H1 (cell line): ENCODE data around the gene FANCF. TPM values are rescaled to one million over a fixed set of nuclear protein-coding genes. Genes with fewer than 3 reads are reported as not detected.

Experiments used
- CTCF ChIA-PET: fragments of 300-600 bp; sonication (Branson Sonifier 250); formaldehyde crosslinking; loops from one replicate; lab custom pipeline; 2021; ENCODE audit not compliant: partially characterized antibody; lab: Charles Lee
- POLR2A ChIA-PET: fragments of 300-600 bp; sonication (Branson Sonifier 250); formaldehyde crosslinking; loops from one replicate; lab custom pipeline; 2021; ENCODE audit warnings: inconsistent platforms; ENCODE audit not compliant: partially characterized antibody; lab: Charles Lee
- DNase-seq, 2 experiments: peaks; one replicate each; pipeline versions ENCODE4 v3.0.0 to v3.0.0-alpha.2; 2010 to 2022; ENCODE audit warnings: low spot score in 2 of 2, low read depth in 1 of 2, mixed read lengths in 1 of 2
- FAIRE-seq: peaks from 2 replicates; lab custom pipeline; 2011; peaks lifted over from hg19 to GRCh38; lab: Jason Lieb, UNC
- H2AFZ ChIP-seq: 2 replicates; pipeline ENCODE4 v1.8.1; 2012; ENCODE audit warnings: low read length, inconsistent platforms
- H2AK5ac ChIP-seq: 2 replicates; pipeline ENCODE4 v1.6.1; 2013; ENCODE audit warnings: low read depth, low read length
- H2BK120ac ChIP-seq: replicated peaks from 2 replicates; pipeline ENCODE3; 2013; ENCODE audit warnings: low read depth, low read length, inconsistent platforms
- H2BK12ac ChIP-seq: 2 replicates; pipeline ENCODE4 v1.6.1; 2013; ENCODE audit warnings: low read depth, low read length
- H2BK15ac ChIP-seq: 2 replicates; pipeline ENCODE4 v1.6.1; 2013; ENCODE audit warnings: low read length
- H2BK20ac ChIP-seq: 2 replicates; pipeline ENCODE4 v1.6.1; 2013; ENCODE audit warnings: low read length
- H2BK5ac ChIP-seq: 2 replicates; pipeline ENCODE4 v1.6.1; 2013; ENCODE audit warnings: low read depth, low read length
- H3K14ac ChIP-seq: 2 replicates; pipeline ENCODE4 v1.6.1; 2013; ENCODE audit warnings: inconsistent platforms; ENCODE audit not compliant: insufficient read length
- H3K18ac ChIP-seq: 2 replicates; pipeline ENCODE4 v1.6.1; 2013; ENCODE audit warnings: low read length; ENCODE audit errors: extremely low read depth
- H3K23ac ChIP-seq: 2 replicates; pipeline ENCODE4 v1.6.1; 2013; ENCODE audit warnings: inconsistent platforms; ENCODE audit not compliant: insufficient read length
- H3K23me2 ChIP-seq: 2 replicates; pipeline ENCODE4 v1.6.1; 2013; ENCODE audit warnings: low read depth, low read length
- H3K27ac ChIP-seq: 2 replicates; pipeline ENCODE4 v1.6.1; 2011; ENCODE audit warnings: low read depth, low read length, inconsistent platforms
- H3K27me3 ChIP-seq, 4 experiments: replicated peaks in 1 of 4; 1 replicate in 1 of 4; 2 replicates in 3 of 4; pipeline versions ENCODE4 v1.6.1 to v1.8.1; 2011 to 2013; ENCODE audit warnings: low read length in 3 of 4, mild to moderate bottlenecking in 3 of 4, inconsistent platforms in 2 of 4, mixed read lengths in 2 of 4, moderate library complexity in 1 of 4; ENCODE audit not compliant: control insufficient read depth in 3 of 4, insufficient read depth in 3 of 4; ENCODE audit errors: extremely low read depth in 1 of 4
- H3K36me3 ChIP-seq, 4 experiments: 2 replicates each; pipeline versions ENCODE4 v1.6.1 to v1.8.1; 2011 to 2013; ENCODE audit warnings: mild to moderate bottlenecking in 4 of 4, low read length in 3 of 4, moderate library complexity in 2 of 4, control low read depth in 1 of 4, inconsistent platforms in 1 of 4; ENCODE audit not compliant: insufficient read depth in 4 of 4, control insufficient read depth in 2 of 4
- H3K4ac ChIP-seq: replicated peaks from 2 replicates; pipeline ENCODE3; 2013; ENCODE audit warnings: low read length, low read depth, mixed read lengths, inconsistent platforms; ENCODE audit not compliant: insufficient read length
- H3K4me1 ChIP-seq, 4 experiments: replicated peaks in 1 of 4; 1 replicate in 1 of 4; 2 replicates in 3 of 4; pipeline versions ENCODE4 v1.6.1 to v1.8.1; 2011 to 2013; ENCODE audit warnings: low read length in 3 of 4, inconsistent platforms in 2 of 4, mixed read lengths in 1 of 4; ENCODE audit not compliant: insufficient read depth in 4 of 4, control insufficient read depth in 3 of 4
- H3K4me2 ChIP-seq, 2 experiments: 2 replicates each; pipeline versions ENCODE4 v1.6.1 to v1.8.1; 2011 to 2013; ENCODE audit warnings: low read depth in 2 of 2, low read length in 2 of 2, control low read depth in 1 of 2, inconsistent platforms in 1 of 2, mild to moderate bottlenecking in 1 of 2; ENCODE audit not compliant: insufficient read depth in 1 of 2
- H3K4me3 ChIP-seq, 4 experiments: fragments of 200-600, 300-600 bp in 1 of 4; sonication (generic), shearing (Covaris generic), sonication (Bioruptor Twin) in 1 of 4; 2 replicates each; pipeline versions ENCODE4 v1.5.1 to v1.8.1; 2011 to 2016; ENCODE audit warnings: low read length in 4 of 4, low read depth in 3 of 4, control low read depth in 2 of 4, inconsistent platforms in 2 of 4, mild to moderate bottlenecking in 2 of 4, mixed read lengths in 1 of 4, moderate library complexity in 1 of 4; ENCODE audit not compliant: insufficient read depth in 2 of 4; ENCODE audit errors: extremely low read depth in 1 of 4
- H3K56ac ChIP-seq: replicated peaks from 2 replicates; pipeline ENCODE3; 2013; ENCODE audit warnings: low read depth, mild to moderate bottlenecking, mixed read lengths, low read length, inconsistent platforms; ENCODE audit not compliant: insufficient read length
- H3K79me1 ChIP-seq: 2 replicates; pipeline ENCODE4 v1.6.1; 2013; ENCODE audit warnings: low read depth, low read length, control low read depth
- H3K79me2 ChIP-seq, 2 experiments: 2 replicates each; pipeline versions ENCODE4 v1.6.1 to v1.8.1; 2012 to 2013; ENCODE audit warnings: low read length in 2 of 2, mild to moderate bottlenecking in 2 of 2, inconsistent platforms in 1 of 2; ENCODE audit not compliant: insufficient read depth in 2 of 2, control insufficient read depth in 1 of 2
- H3K9ac ChIP-seq, 4 experiments: replicated peaks in 1 of 4; 1 replicate in 1 of 4; 2 replicates in 3 of 4; pipeline versions ENCODE4 v1.6.1 to v1.8.1; 2011 to 2013; ENCODE audit warnings: low read depth in 3 of 4, low read length in 3 of 4, control low read depth in 2 of 4, mild to moderate bottlenecking in 2 of 4, moderate library complexity in 2 of 4, inconsistent platforms in 1 of 4; ENCODE audit errors: extremely low read depth in 1 of 4
- H3K9me3 ChIP-seq, 2 experiments: 2 replicates each; pipeline versions ENCODE4 v1.6.1 to v1.8.1; 2012 to 2013; ENCODE audit warnings: mild to moderate bottlenecking in 2 of 2, moderate library complexity in 2 of 2, control low read depth in 1 of 2, inconsistent platforms in 1 of 2, low read depth in 1 of 2, low read length in 1 of 2, mixed read lengths in 1 of 2; ENCODE audit not compliant: insufficient read depth in 2 of 2
- H4K20me1 ChIP-seq, 2 experiments: replicated peaks in 1 of 2; 2 replicates each; pipeline versions ENCODE3 to v1.8.1; 2011 to 2013; ENCODE audit warnings: inconsistent platforms in 2 of 2, low read length in 2 of 2, mild to moderate bottlenecking in 1 of 2; ENCODE audit not compliant: insufficient read depth in 2 of 2, control insufficient read depth in 1 of 2
- H4K5ac ChIP-seq: 2 replicates; pipeline ENCODE4 v1.6.1; 2013; ENCODE audit warnings: low read length, low read depth, mixed read lengths, inconsistent platforms; ENCODE audit not compliant: insufficient read length
- H4K8ac ChIP-seq: 2 replicates; pipeline ENCODE4 v1.8.0; 2013; ENCODE audit warnings: mild to moderate bottlenecking, moderate library complexity, low read length, inconsistent platforms; ENCODE audit not compliant: insufficient read depth; ENCODE audit errors: extremely low read depth
- H4K91ac ChIP-seq: replicated peaks from 2 replicates; pipeline ENCODE3; 2013; ENCODE audit warnings: low read length, mixed read lengths, inconsistent platforms; ENCODE audit not compliant: insufficient read length
- CHD2 ChIP-seq: IDR thresholded peaks from 2 replicates; pipeline ENCODE4 v1.6.1; 2012; ENCODE audit warnings: low read length, improper control_type of control experiment
- KDM5A ChIP-seq: fragments of 200-600 bp; IDR thresholded peaks from 2 replicates; pipeline ENCODE4 v1.7.1; 2012; ENCODE audit warnings: mild to moderate bottlenecking, low read length, inconsistent platforms, mixed read lengths
- RAD21 ChIP-seq, 2 experiments: IDR thresholded peaks in 1 of 2; conservative IDR thresholded peaks in 1 of 2; 2 replicates each; pipeline ENCODE4 v1.6.1; 2011; ENCODE audit warnings: low read depth in 2 of 2, low read length in 2 of 2, improper control_type of control experiment in 1 of 2, inconsistent platforms in 1 of 2, mild to moderate bottlenecking in 1 of 2, moderate library complexity in 1 of 2
- RFX5 ChIP-seq: IDR thresholded peaks from 2 replicates; pipeline ENCODE4 v1.6.1; 2011; ENCODE audit warnings: low read depth, low read length, improper control_type of control experiment, borderline replicate concordance
- SIX5 ChIP-seq: IDR thresholded peaks from 2 replicates; pipeline ENCODE4 v1.6.1; 2011; ENCODE audit warnings: mild to moderate bottlenecking, low read depth, low read length
- SUZ12 ChIP-seq: fragments of 200-600 bp; sonication (generic); IDR thresholded peaks from 2 replicates; pipeline ENCODE4 v1.6.1; 2012; ENCODE audit warnings: mild to moderate bottlenecking, inconsistent platforms, low read length, moderate library complexity, mixed read lengths
- TEAD4 ChIP-seq: IDR thresholded peaks from 2 replicates; pipeline ENCODE4 v1.6.1; 2012; ENCODE audit warnings: low read depth, low read length, inconsistent platforms, mixed read lengths
- ZNF274 ChIP-seq: IDR thresholded peaks from 2 replicates; pipeline ENCODE4 v1.7.0; 2012; ENCODE audit warnings: low read length, borderline replicate concordance; ENCODE audit errors: extremely low read depth
- WGBS, 2 experiments: shearing (Covaris generic) in 1 of 2; methylation state at CpG; one replicate each; pipeline versions ENCODE4 v1.1.6 to v1.1.7; 2013 to 2015; ENCODE audit warnings: low lambda C conversion rate in 2 of 2, mixed read lengths in 2 of 2, inconsistent platforms in 1 of 2, low coverage in 1 of 2, missing lambda C conversion rate in 1 of 2; ENCODE audit not compliant: insufficient replicate concordance in 2 of 2, insufficient coverage in 1 of 2, insufficient read length in 1 of 2; ENCODE audit errors: extremely low coverage in 1 of 2, missing lambda C conversion rate in 1 of 2; 5-methylcytosine and 5-hydroxymethylcytosine counted together
- polyA plus RNA-seq, 7 experiments: library from polyadenylated mRNA; depleted of rRNA in 3 of 7; stranded (reverse) in 5 of 7; unstranded in 2 of 7; fragments of >200 nt in 5 of 7; fragments of 200-250 nt in 2 of 7; gene quantifications; 1 replicate in 5 of 7; 2 replicates in 1 of 7; 4 replicates in 1 of 7; pipeline versions ENCODE4 v1.2.1 to v1.2.3, GENCODE V29; 2011 to 2013; ENCODE audit warnings: missing spikeins in 2 of 7, mixed read lengths in 2 of 7
- total RNA-seq: library from RNA; stranded (reverse); fragmentation: NEBNext Ultra II Directional; extraction: Animal tissue kit (Norgen Biotek cat#: 25700); gene quantifications from 2 replicates; pipeline ENCODE4 v1.2.1, GENCODE V29; 2021
- TF ChIP-seq, protein P1 (sequence below): IDR thresholded peaks from 2 replicates; pipeline ENCODE4 v1.6.1; 2012; ENCODE audit warnings: inconsistent platforms
- TF ChIP-seq, protein P2 (sequence below), 3 experiments: IDR thresholded peaks; 1 replicate in 2 of 3; 2 replicates in 1 of 3; pipeline versions ENCODE4 v1.5.1 to v1.6.1; 2011; ENCODE audit warnings: low read length in 3 of 3, mild to moderate bottlenecking in 3 of 3, inconsistent platforms in 2 of 3, low read depth in 1 of 3, moderate library complexity in 1 of 3; ENCODE audit not compliant: insufficient read depth in 1 of 3; ENCODE audit errors: control extremely low read depth in 1 of 3

The FANCF gene
- total and polyA plus RNA-seq, 2 of the 8 experiments (the other 6 are each of a cell fraction or from before 2014, with no cell fraction given) = 10.0 to 29.4 TPM

DNA sequence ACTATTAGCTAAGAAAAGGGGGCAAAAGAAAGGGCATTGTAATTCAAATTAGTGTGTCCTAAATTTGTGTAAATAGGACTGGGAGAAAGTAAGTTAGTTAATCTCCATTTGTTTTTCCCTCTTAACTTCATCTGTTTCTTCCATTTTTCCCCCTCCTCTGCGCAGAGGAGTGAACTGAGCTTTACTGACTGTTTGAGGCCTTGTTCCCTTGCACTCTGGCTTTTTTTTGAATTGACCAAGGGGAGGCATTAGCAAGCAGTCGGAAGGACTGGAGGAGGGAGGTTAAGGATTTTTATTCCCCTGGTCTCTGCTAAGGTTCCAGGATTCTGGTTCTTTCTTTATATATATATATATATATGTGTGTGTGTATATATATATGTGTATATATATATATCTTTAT, 15.2 kb upstream of the FANCF start:
- Histone ChIP-seq H3K36me3 (no peaks in the 10 kb centered on the region), H3K79me2 (no peaks in the 10 kb centered on the region), H3K9me3 (no peaks in the 10 kb centered on the region), H4K91ac (no peak overlapping the region), H4K8ac (no peak overlapping the region), H4K5ac (no peak overlapping the region), H3K79me1 (no peaks in the 10 kb centered on the region), H3K4me1 (peaks cover 0 to 4% (median 2%) of the 10 kb centered on the region in 4 experiments; a peak in 2 of 7 replicates), H2AFZ (no peak overlapping the region), H3K56ac (no peak overlapping the region), H3K27ac (no peak overlapping the region), H2BK12ac (no peak overlapping the region), H3K4me3 (peak overlapping the region in 1 of 4 experiments; percentile 26; a peak in 1 of 8 replicates), H2BK15ac (no peak overlapping the region), H2AK5ac (no peak overlapping the region), H3K18ac (no peak overlapping the region), H4K20me1 (no peaks in the 10 kb centered on the region), H3K27me3 (no peaks in the 10 kb centered on the region), H2BK5ac (no peak overlapping the region), H2BK20ac (no peak overlapping the region), H3K23me2 (no peaks in the 10 kb centered on the region), H3K4me2 (peak overlapping the region in 1 of 2 experiments; percentile 16; a peak in 1 of 4 replicates), H3K23ac (no peak overlapping the region), H3K4ac (no peak overlapping the region), H2BK120ac (no peak overlapping the region), H3K9ac (no peak overlapping the region), H3K14ac (no peak overlapping the region)
- FAIRE-seq = no peak
- DNase-seq = no peak
- 39% methylated on average over 2 of the region's 2 CpGs; no CpG with 5 or more reads in 1 of the 2 experiments for WGBS, 2 experiments
- ChIA-PET CTCF (interaction anchor here (1.4 kb wide), 1 partner anchor 17 kb away, joined by 3 read pairs; no protein-coding TSS in a partner anchor), POLR2A (interaction anchor here (0.9 to 1.0 kb wide), 2 partner anchors 16 to 298 kb away, joined by 3 read pairs; partner anchors contain the start of gene FANCF)
- TF ChIP-seq SIX5 = no peak
- TF ChIP-seq, protein P1, sequence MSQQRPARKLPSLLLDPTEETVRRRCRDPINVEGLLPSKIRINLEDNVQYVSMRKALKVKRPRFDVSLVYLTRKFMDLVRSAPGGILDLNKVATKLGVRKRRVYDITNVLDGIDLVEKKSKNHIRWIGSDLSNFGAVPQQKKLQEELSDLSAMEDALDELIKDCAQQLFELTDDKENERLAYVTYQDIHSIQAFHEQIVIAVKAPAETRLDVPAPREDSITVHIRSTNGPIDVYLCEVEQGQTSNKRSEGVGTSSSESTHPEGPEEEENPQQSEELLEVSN = no peak
- TF ChIP-seq KDM5A = no peak
- no peak for TF ChIP-seq CHD2
- TF ChIP-seq TEAD4 = no peak
- TF ChIP-seq SUZ12 = no peak
- TF ChIP-seq RAD21 (IDR thresholded peaks at IDR 0.05 in 1 of 2, conservative IDR thresholded peaks at IDR 0.05 in 1 of 2; ENCODE audit: low read depth in 2 of 2, low read length in 2 of 2) = no peak
- TF ChIP-seq RFX5 = no peak
- TF ChIP-seq, protein P2, sequence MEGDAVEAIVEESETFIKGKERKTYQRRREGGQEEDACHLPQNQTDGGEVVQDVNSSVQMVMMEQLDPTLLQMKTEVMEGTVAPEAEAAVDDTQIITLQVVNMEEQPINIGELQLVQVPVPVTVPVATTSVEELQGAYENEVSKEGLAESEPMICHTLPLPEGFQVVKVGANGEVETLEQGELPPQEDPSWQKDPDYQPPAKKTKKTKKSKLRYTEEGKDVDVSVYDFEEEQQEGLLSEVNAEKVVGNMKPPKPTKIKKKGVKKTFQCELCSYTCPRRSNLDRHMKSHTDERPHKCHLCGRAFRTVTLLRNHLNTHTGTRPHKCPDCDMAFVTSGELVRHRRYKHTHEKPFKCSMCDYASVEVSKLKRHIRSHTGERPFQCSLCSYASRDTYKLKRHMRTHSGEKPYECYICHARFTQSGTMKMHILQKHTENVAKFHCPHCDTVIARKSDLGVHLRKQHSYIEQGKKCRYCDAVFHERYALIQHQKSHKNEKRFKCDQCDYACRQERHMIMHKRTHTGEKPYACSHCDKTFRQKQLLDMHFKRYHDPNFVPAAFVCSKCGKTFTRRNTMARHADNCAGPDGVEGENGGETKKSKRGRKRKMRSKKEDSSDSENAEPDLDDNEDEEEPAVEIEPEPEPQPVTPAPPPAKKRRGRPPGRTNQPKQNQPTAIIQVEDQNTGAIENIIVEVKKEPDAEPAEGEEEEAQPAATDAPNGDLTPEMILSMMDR (IDR thresholded peaks at IDR 0.05; ENCODE audit: control extremely low read depth in 1 of 3, insufficient read depth in 1 of 3, low read depth in 1 of 3, low read length in 3 of 3) = no peak
- no peak for TF ChIP-seq ZNF274
